ENCODE results near the gene GNA15.

GNA15 gene

GRCh38 chr19:3106509-3107141 is 29.2 kb upstream of the GNA15 start:
- DNase-seq (ENCODE audit: low read depth in 2 of 2) = no peak

GRCh38 chr19:3107658-3108057 is 28.2 kb upstream of the GNA15 start:
- DNase-seq (ENCODE audit: low read depth in 2 of 2) = no peak

GRCh38 chr19:3108775-3109174 is 27.1 kb upstream of the GNA15 start:
- peak; percentile 65 to 66 for DNase-seq (ENCODE audit: low read depth in 2 of 2)

- DNase-seq (ENCODE audit: low read depth in 2 of 2) = no peak
These were observed 26.3 kb upstream of the GNA15 start for GRCh38 chr19:3109491-3109890.

- no peak for DNase-seq (ENCODE audit: low read depth in 2 of 2)
These were observed 25.6 kb upstream of the GNA15 start for GRCh38 chr19:3110126-3110825.

- DNase-seq (ENCODE audit: low read depth in 2 of 2) = no peak
These were observed 24.1 kb upstream of the GNA15 start for GRCh38 chr19:3111586-3112247.

- no peak for DNase-seq (ENCODE audit: low read depth in 2 of 2)
These were observed 23.3 kb upstream of the GNA15 start for GRCh38 chr19:3112375-3113099.

GRCh38 chr19:3113100-3114017 is 22.5 kb upstream of the GNA15 start:
- DNase-seq (ENCODE audit: low read depth in 2 of 2) = no peak

- no peak for DNase-seq (ENCODE audit: low read depth in 2 of 2)
These were observed 21.7 kb upstream of the GNA15 start for GRCh38 chr19:3114018-3114726.

GRCh38 chr19:3114811-3115210 is 21.0 kb upstream of the GNA15 start:
- no peak for DNase-seq (ENCODE audit: low read depth in 2 of 2)

- no peak for DNase-seq (ENCODE audit: low read depth in 2 of 2)
These were observed 20.4 kb upstream of the GNA15 start for GRCh38 chr19:3115411-3115810.

- DNase-seq (ENCODE audit: low read depth in 2 of 2) = no peak
These were observed 19.8 kb upstream of the GNA15 start for GRCh38 chr19:3115916-3116602.

- no peak for DNase-seq (ENCODE audit: low read depth in 2 of 2)
These were observed 19.2 kb upstream of the GNA15 start for GRCh38 chr19:3116621-3117020.

GRCh38 chr19:3117716-3118115 is 18.1 kb upstream of the GNA15 start:
- DNase-seq (ENCODE audit: low read depth in 2 of 2) = no peak

GRCh38 chr19:3118232-3119070 is 17.4 kb upstream of the GNA15 start:
- DNase-seq (ENCODE audit: low read depth in 2 of 2) = no peak

GRCh38 chr19:3119071-3119595 is 16.7 kb upstream of the GNA15 start:
- DNase-seq (ENCODE audit: low read depth in 2 of 2) = no peak

GRCh38 chr19:3119693-3120380 is 16.0 kb upstream of the GNA15 start:
- DNase-seq (ENCODE audit: low read depth in 2 of 2) = no peak

GRCh38 chr19:3120611-3121276 is 15.1 kb upstream of the GNA15 start:
- DNase-seq (ENCODE audit: low read depth in 2 of 2) = no peak
